HepG2 (cell line): ENCODE data around the gene RAB5B. TPM values are rescaled to one million over a fixed set of nuclear protein-coding genes. Genes with fewer than 3 reads are reported as not detected.

Experiments used
- ATF7 ChIP-seq, 2 experiments: fragments of 450-650 bp in 1 of 2; sonication (generic) in 1 of 2; formaldehyde crosslinking in 1 of 2; IDR thresholded peaks; 2 replicates each; pipeline versions ENCODE4 v1.4.0 to v1.6.1; 2016 to 2020; ENCODE audit warnings: antibody characterized with exemption in 1 of 2, mild to moderate bottlenecking in 1 of 2, missing genetic modification reagents in 1 of 2
- FOXA1 ChIP-seq, 2 experiments: fragments of 450-650 bp in 1 of 2; sonication (generic) in 1 of 2; formaldehyde crosslinking in 1 of 2; IDR thresholded peaks; 2 replicates each; pipeline versions ENCODE4 v1.4.0 to v1.6.1; 2016 to 2020; ENCODE audit warnings: missing genetic modification reagents in 1 of 2
- PRPF4 ChIP-seq: fragments of 200-400 bp; formaldehyde crosslinking; IDR thresholded peaks from 2 replicates; pipeline ENCODE4 v1.6.1; 2016; ENCODE audit warnings: low read length, low read depth; ENCODE audit not compliant: poor library complexity, severe bottlenecking
- RNF2 ChIP-seq: fragments of 450-650 bp; conservative IDR thresholded peaks from 2 replicates; pipeline ENCODE4 v1.6.1; 2016; ENCODE audit warnings: low read depth
- RNF219 ChIP-seq: sonication (generic); formaldehyde crosslinking; IDR thresholded peaks from 2 replicates; pipeline ENCODE4 v1.5.0; 2020; ENCODE audit warnings: mild to moderate bottlenecking, missing genetic modification reagents
- TCF7L2 ChIP-seq: IDR thresholded peaks from 2 replicates; pipeline ENCODE4 v1.6.1; 2011; ENCODE audit warnings: mild to moderate bottlenecking, low read depth, low read length, moderate library complexity
- TGIF2 ChIP-seq: IDR thresholded peaks from 2 replicates; pipeline ENCODE4 v1.6.1; 2016; ENCODE audit warnings: control low read depth, missing compliant biosample characterization
- ZBTB38 ChIP-seq: sonication (generic); formaldehyde crosslinking; IDR thresholded peaks from 2 replicates; pipeline ENCODE4 v1.5.1; 2020; ENCODE audit warnings: mild to moderate bottlenecking, missing genetic modification reagents
- ZFP41 ChIP-seq: sonication (generic); formaldehyde crosslinking; IDR thresholded peaks from 2 replicates; pipeline ENCODE4 v1.4.0; 2020; ENCODE audit warnings: mild to moderate bottlenecking, missing genetic modification reagents, borderline replicate concordance
- ZNF136 ChIP-seq: sonication (generic); formaldehyde crosslinking; IDR thresholded peaks from 2 replicates; pipeline ENCODE4 v1.8.1; 2022; ENCODE audit warnings: low read depth, mild to moderate bottlenecking, moderate library complexity, missing genetic modification reagents
- ZNF337 ChIP-seq: sonication (generic); formaldehyde crosslinking; IDR thresholded peaks from 2 replicates; pipeline ENCODE4 v1.5.1; 2020; ENCODE audit warnings: missing genetic modification reagents, low read depth, mild to moderate bottlenecking, borderline replicate concordance
- ZNF362 ChIP-seq: sonication (generic); formaldehyde crosslinking; IDR thresholded peaks from 2 replicates; pipeline ENCODE4 v1.4.0; 2020; ENCODE audit warnings: missing genetic modification reagents, mild to moderate bottlenecking, borderline replicate concordance
- ZNF407 ChIP-seq: sonication (generic); formaldehyde crosslinking; IDR thresholded peaks from one replicate; pipeline ENCODE4 v1.5.1; 2020; ENCODE audit warnings: mild to moderate bottlenecking, missing genetic modification reagents; ENCODE audit errors: not compliant biosample characterization
- ZNF773 ChIP-seq: sonication (generic); formaldehyde crosslinking; IDR thresholded peaks from 2 replicates; pipeline ENCODE4 v1.4.0; 2020; ENCODE audit warnings: missing genetic modification reagents, borderline replicate concordance
- polyA plus RNA-seq, 8 experiments: library from polyadenylated mRNA; depleted of rRNA in 3 of 8; stranded (reverse) in 7 of 8; unstranded in 1 of 8; fragments of >200 nt; fragmentation: Illumina TruSeq in 4 of 8; extraction: Trizol in 4 of 8; gene quantifications; 2 replicates each; pipeline versions ENCODE4 v1.2.1 to v1.2.3, GENCODE V29; 2011 to 2016; ENCODE audit warnings: low read depth in 4 of 8, missing spikeins in 1 of 8, mixed read lengths in 1 of 8; ENCODE audit not compliant: insufficient read depth in 1 of 8
- total RNA-seq, 5 experiments: library from RNA; depleted of rRNA; stranded (reverse); fragments of >200 nt; fragmentation: Illumina TruSeq; extraction: Trizol; gene quantifications; 2 replicates each; pipeline ENCODE4 v1.2.3, GENCODE V29; 2016; ENCODE audit warnings: low read depth in 1 of 5

RAB5B gene
- total and polyA plus RNA-seq, 2 of the 13 experiments (the other 11 are each of a cell fraction or from before 2014, with no cell fraction given), result 26.0 to 68.3 TPM

GRCh38 chr12:55996715-55997534 lies 23.0 kb downstream of the RAB5B start, which contains the start of gene SUOX (continued):
- no peak for TF ChIP-seq ATF7 (IDR thresholded peaks at IDR 0.05)
- no peak for TF ChIP-seq ATF7 (CRISPR knock-in tag; IDR thresholded peaks at IDR 0.05)
- TF ChIP-seq TCF7L2, result no peak
- TF ChIP-seq ZNF136 (CRISPR knock-in tag), result no peak
- TF ChIP-seq FOXA1 (IDR thresholded peaks at IDR 0.05), result no peak
- no peak for TF ChIP-seq FOXA1 (CRISPR knock-in tag; IDR thresholded peaks at IDR 0.05)
- no peak for TF ChIP-seq ZNF773
- TF ChIP-seq ZBTB38, result no peak
- TF ChIP-seq ZNF407 (CRISPR knock-in tag), result peak; percentile 86
- no peak for TF ChIP-seq RNF219
- TF ChIP-seq RNF2, result no peak
- TF ChIP-seq TGIF2, result peak; percentile 16; the same call in 1 of the 2 replicates
- no peak for TF ChIP-seq ZFP41
- no peak; the same call in 1 of the 2 replicates for TF ChIP-seq ZNF337 (CRISPR knock-in tag)
- TF ChIP-seq ZNF362 (CRISPR knock-in tag), result no peak
- no peak for TF ChIP-seq PRPF4
